Fibroblast of the aortic adventitia (primary cell): ENCODE results near the gene TIGD6. TPM values are rescaled to one million over a fixed set of nuclear protein-coding genes. Genes with fewer than 3 reads are reported as not detected.
A peak's percentile ranks its signal among the peaks of the same experiment; 100 is the strongest.
"Not testable (repeated sequence)": the region's sequence is repeated elsewhere in the genome, so short reads cannot be mapped to it uniquely, and the experiment has no call there.

Experiments used
- DNase-seq: peaks from one replicate; pipeline ENCODE4 v3.0.0-alpha.2; 2010; ENCODE audit warnings: low read depth
- H3K4me3 ChIP-seq: 2 replicates; pipeline ENCODE4 v1.5.1; 2011; ENCODE audit warnings: low read depth, mild to moderate bottlenecking, control low read depth, low read length, moderate library complexity
- CTCF ChIP-seq: IDR thresholded peaks from 2 replicates; pipeline ENCODE4 v1.5.1; 2011; ENCODE audit warnings: mild to moderate bottlenecking, low read length, control low read depth, inconsistent platforms; ENCODE audit not compliant: insufficient read depth
- total RNA-seq: library from RNA; depleted of rRNA; stranded (reverse); fragments of >200 nt; gene quantifications from 2 replicates; pipeline ENCODE4 v1.2.3, GENCODE V29; 2012; ENCODE audit warnings: low replicate concordance

TIGD6 gene
- total RNA-seq, 1 donor: 5.7 TPM

- no peak overlapping the region for H3K4me3 ChIP-seq
- no peak for DNase-seq
- no peak for TF ChIP-seq CTCF
These were observed 42.0 kb upstream of the TIGD6 start for GRCh38 chr5:150042459-150042858.

GRCh38 chr5:150038547-150038946, 38.1 kb upstream of the TIGD6 start:
- no peak overlapping the region for H3K4me3 ChIP-seq
- DNase-seq: peak; percentile 61
- no peak for TF ChIP-seq CTCF

GRCh38 chr5:150036513-150036912, 36.1 kb upstream of the TIGD6 start:
- no peak overlapping the region for H3K4me3 ChIP-seq
- DNase-seq: peak; percentile 94
- no peak for TF ChIP-seq CTCF

GRCh38 chr5:150035139-150035895, 34.9 kb upstream of the TIGD6 start:
- H3K4me3 ChIP-seq: no peak overlapping the region
- DNase-seq: no peak
- no peak for TF ChIP-seq CTCF

- no peak for TF ChIP-seq CTCF
- DNase-seq: peak; percentile 85
- H3K4me3 ChIP-seq: no peak overlapping the region
These were observed 34.2 kb upstream of the TIGD6 start for GRCh38 chr5:150034662-150035061.

GRCh38 chr5:150033334-150033733, 32.9 kb upstream of the TIGD6 start:
- no peak for DNase-seq
- TF ChIP-seq CTCF: no peak
- no peak overlapping the region for H3K4me3 ChIP-seq

GRCh38 chr5:150028047-150028446, 27.6 kb upstream of the TIGD6 start:
- H3K4me3 ChIP-seq, DNase-seq: not testable (repeated sequence)
